ENCODE results near the gene LARP1B. TPM values are rescaled to one million over a fixed set of nuclear protein-coding genes. Genes with fewer than 3 reads are reported as not detected.

Gene LARP1B
- total and polyA plus RNA-seq, 7 donors: 14.4 to 30.3 (median 18.2) TPM

Other genes with a start within 250 kb of the LARP1B start
- gene PLK4, start 180.4 kb upstream of the LARP1B start, total RNA-seq: 1 to 10 TPM in 1 of 4 donors, under 1 TPM in 2, not detected in 1; 0.16 to 1.7 (median 0.27) TPM
- gene PLK4, start 180.4 kb upstream of the LARP1B start, polyA plus RNA-seq: 1 to 10 TPM; 4.2 to 7.5 (median 5.5) TPM
- gene MFSD8, start 96.1 kb upstream of the LARP1B start, total RNA-seq: 10 to 100 TPM; 26.3 to 54.2 (median 41.8) TPM
- gene MFSD8, start 96.1 kb upstream of the LARP1B start, polyA plus RNA-seq: 10 to 100 TPM in 1 of 3 donors, 1 to 10 TPM in 2; 3.0 to 10.7 (median 3.5) TPM
- 10 to 100 TPM in 2 of 4 donors, 1 to 10 TPM in 2; 6.7 to 15.2 (median 9.0) TPM for gene ABHD18, start 95.9 kb upstream of the LARP1B start, total RNA-seq
- 1 to 10 TPM; 2.4 to 7.4 (median 6.3) TPM for gene ABHD18, start 95.9 kb upstream of the LARP1B start, polyA plus RNA-seq
- 10 to 100 TPM; 38.8 to 61.7 (median 52.9) TPM for gene PGRMC2, start 226.5 kb downstream of the LARP1B start, total RNA-seq
- 10 to 100 TPM; 22.4 to 37.2 (median 35.7) TPM for gene PGRMC2, start 226.5 kb downstream of the LARP1B start, polyA plus RNA-seq

Data from sigmoid colon (tissue), 7 donors.